Panc1 (cell line): ENCODE data around the gene RIPPLY2. TPM values are rescaled to one million over a fixed set of nuclear protein-coding genes. Genes with fewer than 3 reads are reported as not detected.

Experiments used
- ATAC-seq: fragments of 200-7000 bp; cut with Tn5 transposase; 2 replicates; pipeline ENCODE4 v1.9.1; 2020; ENCODE audit warnings: mild to moderate bottlenecking, moderate library complexity
- BruUV-seq: library from RNA; stranded (reverse); fragments of 400-500 nt; replicated peaks from 2 replicates; lab custom pipeline; 2021; lab: Mats Ljungman, UMichigan
- CTCF ChIA-PET: fragments of 300-600 bp; sonication (Branson Sonifier 250); formaldehyde crosslinking; loops from one replicate; lab custom pipeline; 2022; ENCODE audit warnings: antibody characterized with exemption; lab: Charles Lee
- POLR2A ChIA-PET: fragments of 300-600 bp; sonication (Branson Sonifier 250); formaldehyde crosslinking; loops from one replicate; lab custom pipeline; 2022; ENCODE audit warnings: antibody characterized with exemption; lab: Charles Lee
- DNase-seq: peaks from one replicate; pipeline ENCODE4 v3.0.0-alpha.2; 2010; ENCODE audit warnings: low read depth, low spot score
- H3K27ac ChIP-seq: 2 replicates; pipeline ENCODE4 v1.5.1; 2011; ENCODE audit warnings: mild to moderate bottlenecking, low read length, inconsistent platforms
- H3K27me3 ChIP-seq: fragments of 200-500 bp; sonication (Bioruptor generic); 2 replicates; pipeline ENCODE4 v1.6.0; 2014; ENCODE audit warnings: low read length, inconsistent platforms; ENCODE audit not compliant: control insufficient read depth, insufficient read depth
- H3K36me3 ChIP-seq: fragments of 200-500 bp; sonication (Bioruptor generic); 2 replicates; pipeline ENCODE4 v1.5.1; 2014; ENCODE audit warnings: inconsistent platforms, mild to moderate bottlenecking, low read length, moderate library complexity; ENCODE audit not compliant: control insufficient read depth, insufficient read depth
- H3K4me1 ChIP-seq: 2 replicates; pipeline ENCODE4 v1.5.1; 2011; ENCODE audit warnings: inconsistent platforms, mild to moderate bottlenecking, low read length, moderate library complexity; ENCODE audit not compliant: control insufficient read depth, insufficient read depth
- H3K4me3 ChIP-seq, 2 experiments: 2 replicates each; pipeline ENCODE4 v1.5.1; 2011 to 2012; ENCODE audit warnings: low read depth in 2 of 2, low read length in 2 of 2, mild to moderate bottlenecking in 2 of 2, inconsistent platforms in 1 of 2, moderate library complexity in 1 of 2
- H3K9me3 ChIP-seq: fragments of 200-500 bp; sonication (Bioruptor generic); 2 replicates; pipeline ENCODE4 v1.5.1; 2014; ENCODE audit warnings: low read depth, mild to moderate bottlenecking, inconsistent platforms, low read length, moderate library complexity; ENCODE audit not compliant: control insufficient read depth, insufficient read depth
- POLR2AphosphoS5 ChIP-seq: IDR thresholded peaks from 2 replicates; pipeline ENCODE4 v1.6.1; 2012; ENCODE audit warnings: mild to moderate bottlenecking, low read depth, low read length, moderate library complexity
- SIN3A ChIP-seq: IDR thresholded peaks from 2 replicates; pipeline ENCODE4 v1.6.1; 2012; ENCODE audit warnings: low read depth, mild to moderate bottlenecking, low read length, moderate library complexity, borderline replicate concordance; ENCODE audit not compliant: insufficient read depth
- TCF7L2 ChIP-seq: IDR thresholded peaks from 2 replicates; pipeline ENCODE4 v1.6.1; 2011; ENCODE audit warnings: mild to moderate bottlenecking, low read depth, low read length, inconsistent platforms
- in situ Hi-C: cut with HindIII; loops from 2 replicates; pipeline ENCODE4 v1.10.0; 2016; ENCODE audit warnings: low sequenced_read_pairs, low pct_unique_long_range_greater_than_20kb
- intact Hi-C: fragments of 100-400 bp; cut with micrococcal nuclease; formaldehyde crosslinking; loops from one replicate; pipeline ENCODE4 v1.10.0; 2022; ENCODE audit not compliant: unreplicated experiment
- total RNA-seq: library from RNA; stranded (reverse); gene quantifications from one replicate; pipeline ENCODE4 v1.2.1, GENCODE V29; 2021; ENCODE audit not compliant: unreplicated experiment
- TF ChIP-seq, protein P1 (sequence below): fragments of 450-650 bp; IDR thresholded peaks from 2 replicates; pipeline ENCODE4 v1.5.1; 2017; ENCODE audit warnings: mild to moderate bottlenecking
- TF ChIP-seq, protein P2 (sequence below), 2 experiments: IDR thresholded peaks; 2 replicates each; pipeline ENCODE4 v1.6.1; 2011 to 2012; ENCODE audit warnings: low read depth in 2 of 2, control low read depth in 1 of 2, low read length in 1 of 2, mild to moderate bottlenecking in 1 of 2, moderate library complexity in 1 of 2; ENCODE audit not compliant: insufficient read depth in 1 of 2

RIPPLY2 gene
- total RNA-seq, 1 experiment from 2014 or later, result 6.5 TPM

DNA sequence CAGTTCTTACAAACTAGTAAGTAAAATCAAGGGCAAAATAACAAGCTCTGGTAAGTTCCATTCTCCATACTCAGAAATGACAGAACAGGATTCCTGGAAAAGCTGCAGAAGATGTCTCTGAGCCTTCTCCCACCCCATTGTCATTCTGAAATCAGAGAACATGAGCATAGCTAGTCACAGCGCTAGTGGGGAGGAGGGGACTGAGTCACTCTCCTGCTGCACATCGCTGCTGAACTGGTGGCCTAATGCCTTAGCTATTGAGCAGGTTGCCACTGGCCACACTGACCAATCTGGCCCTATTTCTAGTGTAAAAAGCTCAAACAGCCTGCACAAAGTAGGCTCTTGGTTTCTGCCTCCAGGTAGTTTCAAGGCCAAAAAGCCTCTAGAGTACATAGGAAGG, 26.1 kb upstream of the RIPPLY2 start:
- intact Hi-C loops (no loop called here), in situ Hi-C loops (no loop called here)
- DNase-seq (no peak), ATAC-seq (no peak)
- ChIA-PET CTCF (no interaction called here), POLR2A (no interaction called here)
- no peaks in the 10 kb centered on the region; the same call in 1 of the 2 replicates for H3K4me1 ChIP-seq
- H3K27me3 ChIP-seq, result no peaks in the 10 kb centered on the region
- no peak for TF ChIP-seq TCF7L2
- TF ChIP-seq, protein P1, sequence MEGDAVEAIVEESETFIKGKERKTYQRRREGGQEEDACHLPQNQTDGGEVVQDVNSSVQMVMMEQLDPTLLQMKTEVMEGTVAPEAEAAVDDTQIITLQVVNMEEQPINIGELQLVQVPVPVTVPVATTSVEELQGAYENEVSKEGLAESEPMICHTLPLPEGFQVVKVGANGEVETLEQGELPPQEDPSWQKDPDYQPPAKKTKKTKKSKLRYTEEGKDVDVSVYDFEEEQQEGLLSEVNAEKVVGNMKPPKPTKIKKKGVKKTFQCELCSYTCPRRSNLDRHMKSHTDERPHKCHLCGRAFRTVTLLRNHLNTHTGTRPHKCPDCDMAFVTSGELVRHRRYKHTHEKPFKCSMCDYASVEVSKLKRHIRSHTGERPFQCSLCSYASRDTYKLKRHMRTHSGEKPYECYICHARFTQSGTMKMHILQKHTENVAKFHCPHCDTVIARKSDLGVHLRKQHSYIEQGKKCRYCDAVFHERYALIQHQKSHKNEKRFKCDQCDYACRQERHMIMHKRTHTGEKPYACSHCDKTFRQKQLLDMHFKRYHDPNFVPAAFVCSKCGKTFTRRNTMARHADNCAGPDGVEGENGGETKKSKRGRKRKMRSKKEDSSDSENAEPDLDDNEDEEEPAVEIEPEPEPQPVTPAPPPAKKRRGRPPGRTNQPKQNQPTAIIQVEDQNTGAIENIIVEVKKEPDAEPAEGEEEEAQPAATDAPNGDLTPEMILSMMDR, result no peak
- no peak for TF ChIP-seq POLR2AphosphoS5
- TF ChIP-seq SIN3A, result no peak
- TF ChIP-seq, protein P2, sequence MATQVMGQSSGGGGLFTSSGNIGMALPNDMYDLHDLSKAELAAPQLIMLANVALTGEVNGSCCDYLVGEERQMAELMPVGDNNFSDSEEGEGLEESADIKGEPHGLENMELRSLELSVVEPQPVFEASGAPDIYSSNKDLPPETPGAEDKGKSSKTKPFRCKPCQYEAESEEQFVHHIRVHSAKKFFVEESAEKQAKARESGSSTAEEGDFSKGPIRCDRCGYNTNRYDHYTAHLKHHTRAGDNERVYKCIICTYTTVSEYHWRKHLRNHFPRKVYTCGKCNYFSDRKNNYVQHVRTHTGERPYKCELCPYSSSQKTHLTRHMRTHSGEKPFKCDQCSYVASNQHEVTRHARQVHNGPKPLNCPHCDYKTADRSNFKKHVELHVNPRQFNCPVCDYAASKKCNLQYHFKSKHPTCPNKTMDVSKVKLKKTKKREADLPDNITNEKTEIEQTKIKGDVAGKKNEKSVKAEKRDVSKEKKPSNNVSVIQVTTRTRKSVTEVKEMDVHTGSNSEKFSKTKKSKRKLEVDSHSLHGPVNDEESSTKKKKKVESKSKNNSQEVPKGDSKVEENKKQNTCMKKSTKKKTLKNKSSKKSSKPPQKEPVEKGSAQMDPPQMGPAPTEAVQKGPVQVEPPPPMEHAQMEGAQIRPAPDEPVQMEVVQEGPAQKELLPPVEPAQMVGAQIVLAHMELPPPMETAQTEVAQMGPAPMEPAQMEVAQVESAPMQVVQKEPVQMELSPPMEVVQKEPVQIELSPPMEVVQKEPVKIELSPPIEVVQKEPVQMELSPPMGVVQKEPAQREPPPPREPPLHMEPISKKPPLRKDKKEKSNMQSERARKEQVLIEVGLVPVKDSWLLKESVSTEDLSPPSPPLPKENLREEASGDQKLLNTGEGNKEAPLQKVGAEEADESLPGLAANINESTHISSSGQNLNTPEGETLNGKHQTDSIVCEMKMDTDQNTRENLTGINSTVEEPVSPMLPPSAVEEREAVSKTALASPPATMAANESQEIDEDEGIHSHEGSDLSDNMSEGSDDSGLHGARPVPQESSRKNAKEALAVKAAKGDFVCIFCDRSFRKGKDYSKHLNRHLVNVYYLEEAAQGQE (IDR thresholded peaks at IDR 0.05; ENCODE audit: insufficient read depth in 1 of 2, low read depth in 2 of 2, low read length in 1 of 2), result no peak
- no peak overlapping the region for H3K27ac ChIP-seq
- no peaks in the 10 kb centered on the region for H3K36me3 ChIP-seq
- no peaks in the 10 kb centered on the region for H3K9me3 ChIP-seq
- no peak overlapping the region for H3K4me3 ChIP-seq
- BruUV-seq, result no TSS peak

DNA sequence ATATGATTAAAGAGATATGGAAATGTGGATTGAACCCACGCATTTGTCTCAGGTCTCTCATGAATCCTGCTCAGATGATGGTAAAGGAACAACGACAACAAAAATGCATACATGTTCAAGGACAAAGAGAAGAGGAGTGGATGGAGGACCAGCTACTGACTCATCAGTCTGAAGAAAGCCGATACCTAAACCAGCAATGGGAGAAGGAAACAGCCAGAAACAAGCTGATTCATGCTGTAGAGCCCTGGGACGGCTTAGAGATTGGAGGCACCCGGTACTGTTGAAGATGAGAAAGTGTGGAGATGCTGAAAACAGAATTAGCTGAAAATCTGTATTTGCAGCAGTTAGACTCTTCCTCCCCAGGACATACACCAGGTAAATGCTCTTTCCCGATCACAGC, 14.4 kb upstream of the RIPPLY2 start:
- ChIA-PET CTCF (no interaction called here), POLR2A (interaction anchor here (0.6 to 0.7 kb wide), 2 partner anchors 15 to 283 kb away, joined by 3 read pairs; partner anchors contain the start of gene RIPPLY2)
- ATAC-seq, result no peak

More for the DNA sequence above, 14.4 kb upstream of the RIPPLY2 start:
- no peaks in the 10 kb centered on the region for H3K36me3 ChIP-seq
- no peaks in the 10 kb centered on the region for H3K27me3 ChIP-seq
- no peak for DNase-seq
- no peaks in the 10 kb centered on the region for H3K4me1 ChIP-seq
- intact Hi-C loops (no loop called here), in situ Hi-C loops (no loop called here)
- no peak for TF ChIP-seq SIN3A
- TF ChIP-seq, protein P2 (IDR thresholded peaks at IDR 0.05; ENCODE audit: insufficient read depth in 1 of 2, low read depth in 2 of 2, low read length in 1 of 2), result no peak
- TF ChIP-seq TCF7L2, result no peak
- TF ChIP-seq, protein P1, result no peak
- TF ChIP-seq POLR2AphosphoS5, result no peak
- H3K27ac ChIP-seq, result no peak overlapping the region
- no peaks in the 10 kb centered on the region; the same call in 1 of the 2 replicates for H3K9me3 ChIP-seq
- BruUV-seq, result no TSS peak
- H3K4me3 ChIP-seq, result no peak overlapping the region
